ENCODE results near the gene MLLT3.

DNA sequence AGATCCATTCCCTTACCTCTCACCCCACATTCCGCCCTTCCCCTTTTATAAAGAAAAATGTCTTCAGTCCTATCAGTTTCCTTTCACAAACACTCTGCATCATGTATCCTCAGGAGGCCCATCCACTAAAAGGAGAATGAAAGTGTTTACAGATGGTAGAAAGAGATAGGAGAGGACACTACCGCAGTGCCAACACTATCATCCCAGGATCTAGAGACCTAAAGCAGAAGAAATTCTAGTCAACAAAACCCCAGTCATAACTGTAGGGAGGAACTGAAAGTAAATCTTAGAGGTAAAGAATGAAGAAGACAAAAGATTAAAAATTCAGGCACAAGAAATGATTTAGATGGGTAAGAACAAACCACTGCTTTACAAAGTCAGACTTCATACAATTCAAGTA lies 114.1 kb downstream of the MLLT3 start:
- TF ChIP-seq, protein P1, sequence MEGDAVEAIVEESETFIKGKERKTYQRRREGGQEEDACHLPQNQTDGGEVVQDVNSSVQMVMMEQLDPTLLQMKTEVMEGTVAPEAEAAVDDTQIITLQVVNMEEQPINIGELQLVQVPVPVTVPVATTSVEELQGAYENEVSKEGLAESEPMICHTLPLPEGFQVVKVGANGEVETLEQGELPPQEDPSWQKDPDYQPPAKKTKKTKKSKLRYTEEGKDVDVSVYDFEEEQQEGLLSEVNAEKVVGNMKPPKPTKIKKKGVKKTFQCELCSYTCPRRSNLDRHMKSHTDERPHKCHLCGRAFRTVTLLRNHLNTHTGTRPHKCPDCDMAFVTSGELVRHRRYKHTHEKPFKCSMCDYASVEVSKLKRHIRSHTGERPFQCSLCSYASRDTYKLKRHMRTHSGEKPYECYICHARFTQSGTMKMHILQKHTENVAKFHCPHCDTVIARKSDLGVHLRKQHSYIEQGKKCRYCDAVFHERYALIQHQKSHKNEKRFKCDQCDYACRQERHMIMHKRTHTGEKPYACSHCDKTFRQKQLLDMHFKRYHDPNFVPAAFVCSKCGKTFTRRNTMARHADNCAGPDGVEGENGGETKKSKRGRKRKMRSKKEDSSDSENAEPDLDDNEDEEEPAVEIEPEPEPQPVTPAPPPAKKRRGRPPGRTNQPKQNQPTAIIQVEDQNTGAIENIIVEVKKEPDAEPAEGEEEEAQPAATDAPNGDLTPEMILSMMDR (IDR thresholded peaks at IDR 0.05) = no peak
- TF ChIP-seq POLR2A (IDR thresholded peaks at IDR 0.05) (no peak), POLR2AphosphoS5 (IDR thresholded peaks at IDR 0.05) (no peak), EP300 (IDR thresholded peaks at IDR 0.05; ENCODE audit: low read depth) (no peak)
